WTC11 (cell line): Measurements from ENCODE around the gene NEMP2.

ENCODE experiments used
- AFF4 ChIP-seq: sonication (generic); formaldehyde crosslinking; IDR thresholded peaks from 2 replicates; pipeline ENCODE4 v1.8.1; 2023; ENCODE audit warnings: mild to moderate bottlenecking, missing genetic modification reagents, borderline replicate concordance
- ATF1 ChIP-seq: sonication (generic); formaldehyde crosslinking; IDR thresholded peaks from 2 replicates; pipeline ENCODE4 v1.8.1; 2023; ENCODE audit warnings: mild to moderate bottlenecking, moderate library complexity, missing genetic modification reagents
- CTCF ChIP-seq: fragments of 200-600 bp; IDR thresholded peaks from 2 replicates; pipeline ENCODE4 v1.8.0; 2022; ENCODE audit warnings: antibody characterized with exemption
- FOXK1 ChIP-seq: sonication (generic); formaldehyde crosslinking; IDR thresholded peaks from 2 replicates; pipeline ENCODE4 v1.8.0; 2022; ENCODE audit warnings: mild to moderate bottlenecking, moderate library complexity, missing genetic modification reagents
- KAT7 ChIP-seq: sonication (generic); formaldehyde crosslinking; IDR thresholded peaks from 2 replicates; pipeline ENCODE4 v1.8.1; 2023; ENCODE audit warnings: missing genetic modification reagents, mild to moderate bottlenecking, borderline replicate concordance
- NR1H2 ChIP-seq: sonication (generic); formaldehyde crosslinking; IDR thresholded peaks from 2 replicates; pipeline ENCODE4 v1.9.0; 2021; ENCODE audit warnings: mild to moderate bottlenecking, moderate library complexity, missing genetic modification reagents
- NR2C2 ChIP-seq: sonication (generic); formaldehyde crosslinking; IDR thresholded peaks from 2 replicates; pipeline ENCODE4 v1.8.0; 2022; ENCODE audit warnings: mild to moderate bottlenecking, missing genetic modification reagents
- USF2 ChIP-seq: sonication (generic); formaldehyde crosslinking; IDR thresholded peaks from 2 replicates; pipeline ENCODE4 v1.8.1; 2023; ENCODE audit warnings: mild to moderate bottlenecking, missing genetic modification reagents, moderate library complexity

- TF ChIP-seq USF2 = no peak
- no peak for TF ChIP-seq CTCF
- no peak for TF ChIP-seq NR1H2
- TF ChIP-seq FOXK1 = no peak
- no peak for TF ChIP-seq AFF4
- TF ChIP-seq ATF1 = no peak
- no peak for TF ChIP-seq KAT7 (CRISPR knock-in tag)
- TF ChIP-seq NR2C2 (CRISPR knock-in tag) = no peak
Measured at GRCh38 chr2:190524928-190525327, 9.6 kb downstream of the NEMP2 start.
